Measurements from ENCODE around the gene BTBD17.
A peak's percentile ranks its signal among the peaks of the same experiment; 100 is the strongest.

Gene BTBD17

DNA sequence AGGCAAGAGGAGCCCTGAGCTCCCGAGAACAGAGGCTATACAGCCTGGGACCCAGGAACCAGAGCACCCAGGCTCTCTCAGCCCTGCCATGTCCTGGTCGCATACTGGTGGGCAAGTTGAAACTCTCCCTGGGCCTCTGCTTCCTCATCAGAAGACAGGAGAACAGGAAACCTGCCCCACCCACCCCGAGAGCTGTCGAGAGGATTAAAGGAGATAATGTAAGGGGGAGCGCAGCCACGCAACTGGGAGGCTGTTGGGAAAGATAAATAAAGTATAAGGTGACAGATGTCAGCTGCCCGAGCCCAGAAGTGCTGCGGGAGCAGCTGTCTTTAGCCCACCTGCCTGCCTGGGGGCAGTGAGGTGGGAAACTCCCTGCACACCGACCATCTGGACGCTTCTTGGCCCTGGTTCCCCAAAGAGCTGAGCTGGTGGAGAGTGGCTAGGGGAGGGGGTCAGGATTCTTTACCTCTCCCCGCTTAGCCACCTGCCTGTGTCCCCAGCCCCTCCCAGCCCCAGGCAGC lies 28.8 kb downstream of the BTBD17 start:
- DNase-seq, result no peak

DNA sequence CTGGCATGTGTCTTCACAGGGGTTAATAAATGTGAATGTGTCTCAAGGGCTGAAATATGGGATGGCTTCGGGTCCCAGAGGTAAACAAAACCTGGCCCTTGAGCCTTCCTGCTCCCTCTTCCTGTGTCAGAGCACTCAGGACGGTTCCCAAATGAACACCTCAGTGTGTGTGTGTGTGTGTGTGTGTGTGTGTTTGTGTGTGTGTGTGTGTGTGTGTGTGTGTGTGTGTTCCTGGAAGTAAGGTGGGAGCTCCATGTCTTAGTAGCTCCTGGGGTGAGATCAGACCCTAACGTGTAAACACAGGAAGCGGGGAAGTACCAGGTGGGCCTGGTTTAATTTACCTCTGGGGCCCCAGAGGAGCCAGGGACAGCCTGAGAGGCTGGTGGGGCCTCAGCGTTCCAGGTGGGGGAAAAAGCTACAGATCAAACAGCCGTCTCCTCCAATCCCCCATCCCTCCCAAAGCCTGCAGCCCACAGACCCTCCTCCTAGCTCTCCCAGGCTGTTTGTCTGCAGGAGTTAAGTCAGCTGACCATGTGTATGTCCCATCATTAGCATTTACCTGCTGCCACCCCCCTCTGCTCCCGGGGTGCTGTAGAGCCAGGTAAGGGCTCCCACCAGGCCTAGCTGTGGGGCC lies 29.5 kb downstream of the BTBD17 start:
- no peak for DNase-seq

DNA sequence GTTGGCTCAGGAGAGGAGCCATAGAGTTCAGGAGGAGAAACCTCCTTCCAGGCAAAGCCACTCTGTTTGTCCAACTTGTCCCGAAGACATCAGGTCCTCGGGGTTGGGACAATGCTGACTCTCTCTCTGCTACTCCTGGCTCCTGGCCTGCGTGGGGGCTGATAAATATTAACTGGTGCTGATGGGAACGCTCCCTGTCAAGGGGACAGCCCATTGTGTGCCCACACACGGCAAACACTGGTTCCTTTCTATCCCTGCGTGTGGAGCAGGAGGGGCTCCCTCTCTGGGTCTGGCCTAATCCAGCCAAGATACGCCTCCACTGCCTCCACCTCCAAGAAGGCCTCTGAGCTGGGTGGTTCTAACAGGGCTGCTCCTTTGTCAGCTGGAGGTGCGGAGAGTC lies 31.2 kb downstream of the BTBD17 start:
- no peak for DNase-seq

DNA sequence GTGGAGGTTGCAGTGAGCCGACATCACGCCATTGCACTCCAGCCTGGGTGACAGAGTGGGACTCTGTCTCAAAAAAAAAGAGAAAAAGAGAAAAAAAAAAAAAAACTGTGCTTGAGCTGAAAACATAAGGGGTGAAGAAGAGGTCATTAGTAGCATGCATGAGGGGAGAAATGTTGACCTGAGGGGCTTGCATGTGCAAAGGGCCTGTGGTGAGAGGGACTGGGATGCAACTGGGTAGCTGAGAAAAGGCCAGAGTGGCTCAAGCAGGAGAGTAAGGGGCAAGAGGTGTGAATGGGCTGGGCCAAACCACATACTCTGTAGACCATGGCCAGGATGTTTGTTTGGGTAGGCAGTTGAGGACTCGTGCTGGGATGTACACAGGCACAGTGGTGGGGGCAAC lies 32.3 kb downstream of the BTBD17 start:
- no peak for DNase-seq

DNA sequence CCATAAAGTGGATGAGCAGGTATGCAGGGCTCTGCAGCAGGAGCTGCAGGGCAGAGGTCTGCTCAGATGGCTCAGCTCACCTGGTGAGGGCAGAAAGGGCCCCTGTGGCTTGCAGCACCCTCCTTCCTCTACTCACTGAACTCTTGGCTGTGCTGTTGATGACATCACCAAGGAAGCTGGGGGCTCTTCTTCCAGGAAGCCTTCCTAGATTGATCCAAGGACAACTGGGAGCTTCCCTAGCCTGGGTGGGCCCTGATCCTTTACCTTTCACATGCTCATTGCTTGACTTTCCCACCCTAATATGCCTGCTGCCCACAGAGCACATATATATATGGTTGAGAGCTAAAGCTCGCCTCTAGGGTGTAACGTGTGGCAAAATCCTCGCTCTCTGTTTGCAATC lies 33.2 kb downstream of the BTBD17 start:
- DNase-seq, result no peak

DNA sequence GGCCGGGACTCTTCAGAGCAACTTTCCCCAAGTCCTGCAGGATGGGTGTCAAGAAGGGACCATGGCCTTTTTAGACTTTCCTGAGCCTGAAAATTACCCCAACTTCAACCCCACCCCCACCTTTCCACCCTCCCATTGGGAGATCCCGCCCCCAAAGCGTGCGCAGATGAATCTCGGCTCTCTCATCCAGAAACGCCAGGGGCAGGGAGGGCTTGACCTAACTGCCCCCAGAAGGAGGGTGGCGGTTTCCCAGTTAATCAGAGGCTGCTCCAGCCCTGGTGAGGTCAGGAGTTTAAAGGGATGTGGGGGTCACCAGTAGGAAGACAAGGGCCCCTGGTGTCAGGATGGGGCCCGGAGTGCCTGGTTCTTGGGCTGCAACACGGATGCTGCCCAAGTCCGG lies 35.2 kb downstream of the BTBD17 start:
- DNase-seq, result no peak

DNA sequence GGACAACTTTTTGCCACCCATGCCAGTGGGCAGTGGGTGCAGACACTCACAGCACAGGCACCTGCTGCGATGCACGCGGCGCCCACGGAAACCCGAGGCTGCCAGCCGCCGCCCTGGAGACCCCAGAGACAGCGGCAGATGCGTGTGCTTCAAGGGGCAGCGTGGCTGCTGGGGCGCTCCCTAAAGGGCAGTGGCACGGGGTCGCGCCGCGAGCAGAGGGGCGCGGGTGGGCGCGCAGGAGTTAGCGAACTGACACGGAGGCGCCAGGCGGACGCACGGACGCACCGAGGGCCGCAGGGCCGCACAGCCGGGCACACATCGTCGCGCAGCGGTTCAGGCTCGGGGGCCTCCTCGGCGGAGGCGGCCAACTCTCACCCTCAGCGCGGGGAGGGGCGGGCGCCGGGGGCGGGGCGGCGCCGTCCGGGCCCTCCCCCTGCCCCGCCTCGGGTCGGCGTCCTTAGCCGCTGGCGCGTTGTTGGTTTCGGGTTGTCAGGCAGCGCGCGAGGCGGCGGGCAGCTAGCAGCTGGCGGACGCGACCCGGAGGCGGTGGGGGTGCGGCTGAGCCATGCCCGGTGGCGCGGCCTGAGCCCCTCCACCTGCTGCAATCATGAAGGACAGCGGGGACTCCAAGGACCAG lies 35.8 kb downstream of the BTBD17 start, which contains the start of gene KIF19:
KIF19 (plus strand) TSS at position 484 of the 637 bp plus-strand sequence; CDS start at position 608, 124 bp downstream.
- peak; percentile 64 for DNase-seq

DNA sequence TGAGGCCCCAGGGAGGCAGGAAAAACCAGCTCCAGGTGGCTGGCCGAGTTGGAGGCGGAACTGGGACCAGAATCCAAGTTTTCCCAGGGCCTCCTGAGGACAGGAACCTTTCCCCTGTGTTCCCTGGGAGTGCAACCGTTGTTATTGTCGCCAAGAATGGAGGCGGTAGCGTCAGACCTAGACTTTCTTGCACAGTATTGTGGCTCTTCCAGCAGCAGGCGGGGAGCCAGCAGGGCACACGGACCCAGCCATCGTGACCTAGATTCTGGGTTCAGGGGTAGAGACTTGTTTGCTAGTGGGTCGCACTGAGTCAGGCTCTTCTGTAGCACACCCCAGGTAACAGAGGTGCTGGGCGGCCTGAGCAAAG lies 36.3 kb downstream of the BTBD17 start:
- no peak for DNase-seq

DNA sequence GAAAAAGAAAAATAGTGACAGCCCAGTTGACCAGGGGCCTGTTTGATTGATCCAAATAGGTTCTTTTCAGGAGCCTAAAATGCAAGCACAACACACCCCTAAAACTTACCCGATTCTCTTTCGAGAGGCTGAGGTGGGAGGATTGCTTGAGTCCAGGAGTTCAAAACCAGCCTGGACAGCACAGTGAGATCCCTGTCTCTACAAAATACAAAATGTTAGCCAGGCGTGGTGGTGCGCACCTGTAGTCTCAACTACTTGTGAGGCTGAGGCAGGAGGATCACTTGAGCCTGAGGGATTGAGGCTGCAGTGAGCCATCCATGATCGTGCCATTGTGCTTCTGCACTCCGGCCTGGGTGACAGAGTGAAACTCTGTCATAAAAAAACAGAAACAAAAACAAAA lies 37.1 kb downstream of the BTBD17 start:
- DNase-seq, result no peak

DNA sequence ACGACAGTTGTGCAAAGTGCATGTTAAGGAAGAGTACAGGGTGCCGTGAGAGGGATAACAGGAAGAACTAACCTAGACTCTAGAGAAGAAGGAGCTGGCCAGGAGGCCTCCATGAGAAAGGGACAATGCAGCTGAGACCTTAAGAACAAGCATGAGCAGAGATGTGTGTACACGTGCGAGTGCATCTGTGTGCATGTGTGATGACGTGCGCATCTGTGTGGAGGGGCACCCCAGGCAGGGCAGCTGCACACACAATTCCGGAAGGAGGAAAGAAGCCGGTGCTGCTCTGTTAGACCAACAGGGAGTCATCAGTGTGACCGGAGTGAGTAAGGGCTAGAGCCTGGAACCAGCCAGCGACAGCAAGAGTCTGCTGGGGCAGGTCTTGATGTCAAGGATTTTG lies 43.3 kb downstream of the BTBD17 start:
- DNase-seq, result no peak

DNA sequence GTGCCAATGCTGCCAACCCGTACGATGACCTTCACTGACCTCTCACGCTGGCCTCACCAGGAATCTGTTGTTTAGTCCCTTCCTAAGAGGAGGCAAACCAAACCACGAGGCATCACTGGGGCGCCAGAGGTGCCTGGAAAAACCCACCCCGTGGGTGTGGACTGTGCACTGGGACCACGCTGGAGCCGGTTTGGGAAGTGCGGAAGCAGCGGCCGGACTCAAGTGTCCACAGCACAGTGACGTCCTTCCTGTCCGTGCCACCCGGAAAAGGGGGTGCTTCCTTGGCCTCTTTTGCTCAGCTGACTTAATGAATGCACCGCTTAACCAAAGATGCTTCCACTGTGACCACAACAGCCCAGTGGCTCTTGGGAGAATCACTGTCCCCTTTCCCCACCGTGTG lies 44.6 kb downstream of the BTBD17 start:
- DNase-seq, result no peak

DNA sequence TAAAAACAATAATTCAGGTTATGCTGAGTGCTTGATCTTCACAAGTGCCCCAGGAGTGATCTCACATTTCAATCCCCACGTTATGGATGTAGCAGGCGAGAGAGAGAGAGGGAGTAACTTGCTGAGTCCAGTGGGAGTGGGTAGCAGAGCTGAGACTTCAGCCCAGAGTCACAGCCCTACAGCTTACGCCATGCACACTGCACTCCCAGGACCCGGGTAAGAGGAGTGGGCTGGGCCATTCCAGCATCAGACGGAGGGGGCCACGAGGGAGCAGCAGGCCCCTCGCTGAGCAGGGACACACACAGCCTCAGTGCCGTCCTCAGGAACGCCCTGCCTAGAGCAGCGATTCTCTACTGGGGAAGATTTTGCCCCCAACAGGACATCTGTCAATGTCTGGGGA lies 45.4 kb downstream of the BTBD17 start:
- no peak for DNase-seq

DNA sequence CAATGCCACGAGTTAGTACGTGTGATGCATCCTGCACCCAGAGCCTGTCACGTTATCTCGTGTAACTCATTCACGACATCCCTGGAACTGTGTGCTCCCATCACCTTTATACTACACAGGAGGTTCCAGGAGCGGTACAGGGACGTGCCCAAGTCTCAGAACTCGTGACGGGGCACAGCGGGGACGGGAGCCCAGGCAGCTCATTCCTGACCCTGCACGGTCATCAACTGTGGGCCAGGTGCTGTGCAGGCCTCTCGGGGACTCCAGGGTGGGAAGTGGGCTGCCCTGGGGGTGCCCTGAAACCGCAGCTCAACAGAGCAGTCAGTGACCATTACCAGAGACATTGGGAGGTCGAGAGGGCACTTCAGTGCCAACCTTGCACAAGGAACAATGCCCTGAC lies 46.8 kb downstream of the BTBD17 start:
- no peak for DNase-seq

DNA sequence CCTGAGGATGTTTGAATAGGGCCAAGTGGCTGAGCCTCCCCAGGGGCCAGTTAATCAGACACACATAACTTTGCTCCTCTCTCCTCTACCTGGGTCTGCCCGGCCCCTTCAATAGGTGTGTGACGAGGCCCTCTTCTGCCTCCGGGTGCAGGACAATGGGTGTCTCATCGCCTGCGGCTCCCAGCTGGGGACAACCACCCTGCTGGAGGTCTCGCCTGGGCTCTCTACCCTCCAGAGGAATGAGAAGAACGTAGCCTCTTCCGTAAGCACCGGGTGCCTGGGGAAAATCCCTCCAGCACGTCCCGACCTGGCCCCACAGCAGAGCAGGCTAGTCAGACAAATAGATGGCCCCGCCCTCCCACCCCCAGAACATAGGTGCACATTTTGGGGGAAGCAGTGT lies 51.8 kb downstream of the BTBD17 start:
- no peak for DNase-seq

DNA sequence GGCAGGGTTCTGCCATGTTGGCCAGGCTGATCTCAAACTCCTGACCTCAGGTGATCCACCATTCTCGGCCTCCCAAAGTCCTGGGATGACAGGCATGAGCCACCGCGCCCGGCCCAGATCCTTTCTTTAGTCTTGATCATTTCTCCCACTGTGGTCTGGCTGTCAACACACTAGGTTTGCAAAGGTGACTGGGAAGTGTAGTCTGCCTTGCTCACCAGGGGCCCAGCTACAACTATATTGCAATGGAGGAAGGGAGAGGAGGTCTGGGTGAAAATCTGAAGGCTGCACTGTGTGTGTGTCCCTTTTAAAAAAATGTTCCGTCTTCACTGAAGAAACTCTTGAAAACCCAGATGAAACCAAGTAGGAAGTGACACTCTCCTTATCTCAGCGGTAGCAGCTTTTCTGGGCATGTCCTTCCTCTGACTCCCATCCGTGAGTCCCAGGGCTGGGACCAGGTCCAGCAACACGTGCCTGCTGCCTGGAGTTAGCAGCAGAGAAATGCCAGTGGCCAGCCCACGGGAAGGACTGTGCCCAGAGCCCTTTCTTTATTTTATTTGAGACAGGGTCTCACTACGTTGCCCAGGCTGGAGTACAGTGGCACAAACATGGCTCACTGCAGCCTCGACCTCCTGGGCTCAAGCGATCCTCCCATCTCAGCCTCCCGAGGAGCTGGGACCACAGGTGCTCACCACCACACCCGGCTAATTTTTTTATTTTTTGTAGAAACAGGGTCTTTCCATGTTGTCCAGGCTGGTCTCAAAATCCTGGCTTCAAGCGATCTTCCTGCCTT lies 53.5 kb downstream of the BTBD17 start:
- DNase-seq, result no peak
